Lower leg skin (tissue), 3 donors: ENCODE results near the gene VPS8.

Source experiments
- POLR2A ChIP-seq, 2 donors: fragments of 450-650 bp; IDR thresholded peaks; one replicate each; pipeline ENCODE4 v1.6.1; 2016 to 2017; ENCODE audit warnings: antibody characterized with exemption in 2 of 2, mild to moderate bottlenecking in 1 of 2, moderate library complexity in 1 of 2
- TF ChIP-seq, protein P1 (sequence below), 3 donors: fragments of 450-650 bp; IDR thresholded peaks; one replicate each; pipeline ENCODE4 v1.5.1; 2016; ENCODE audit warnings: antibody characterized with exemption in 3 of 3, mild to moderate bottlenecking in 3 of 3, moderate library complexity in 2 of 3

DNA sequence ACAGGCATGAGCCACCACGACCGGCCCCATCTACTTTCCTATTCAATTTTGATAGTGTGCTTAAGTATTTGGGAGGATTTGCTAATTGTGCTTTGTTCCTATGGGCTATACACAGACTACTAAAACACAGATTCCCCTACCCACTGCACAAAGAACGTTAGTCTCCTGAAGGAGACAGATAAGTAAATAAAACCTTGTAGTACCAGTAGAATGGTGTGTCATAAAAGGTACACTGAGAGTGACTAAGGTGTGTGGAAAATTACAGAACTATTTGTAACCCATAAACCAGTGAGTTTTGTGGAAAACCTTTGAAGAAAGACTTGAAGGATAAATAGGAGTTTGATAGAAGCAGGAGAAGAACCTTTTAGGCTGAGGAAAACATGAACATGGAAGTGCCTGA is 158.2 kb downstream of the VPS8 start:
- TF ChIP-seq POLR2A (IDR thresholded peaks at IDR 0.05): no peak
- TF ChIP-seq, protein P1, sequence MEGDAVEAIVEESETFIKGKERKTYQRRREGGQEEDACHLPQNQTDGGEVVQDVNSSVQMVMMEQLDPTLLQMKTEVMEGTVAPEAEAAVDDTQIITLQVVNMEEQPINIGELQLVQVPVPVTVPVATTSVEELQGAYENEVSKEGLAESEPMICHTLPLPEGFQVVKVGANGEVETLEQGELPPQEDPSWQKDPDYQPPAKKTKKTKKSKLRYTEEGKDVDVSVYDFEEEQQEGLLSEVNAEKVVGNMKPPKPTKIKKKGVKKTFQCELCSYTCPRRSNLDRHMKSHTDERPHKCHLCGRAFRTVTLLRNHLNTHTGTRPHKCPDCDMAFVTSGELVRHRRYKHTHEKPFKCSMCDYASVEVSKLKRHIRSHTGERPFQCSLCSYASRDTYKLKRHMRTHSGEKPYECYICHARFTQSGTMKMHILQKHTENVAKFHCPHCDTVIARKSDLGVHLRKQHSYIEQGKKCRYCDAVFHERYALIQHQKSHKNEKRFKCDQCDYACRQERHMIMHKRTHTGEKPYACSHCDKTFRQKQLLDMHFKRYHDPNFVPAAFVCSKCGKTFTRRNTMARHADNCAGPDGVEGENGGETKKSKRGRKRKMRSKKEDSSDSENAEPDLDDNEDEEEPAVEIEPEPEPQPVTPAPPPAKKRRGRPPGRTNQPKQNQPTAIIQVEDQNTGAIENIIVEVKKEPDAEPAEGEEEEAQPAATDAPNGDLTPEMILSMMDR (IDR thresholded peaks at IDR 0.05): no peak
